Upper lobe of right lung (tissue), 1 donor: ENCODE data around the gene TRA2A. TPM values are rescaled to one million over a fixed set of nuclear protein-coding genes. Genes with fewer than 3 reads are reported as not detected.

Source experiments
- ATAC-seq: fragments of 200-7000 bp; cut with Tn5 transposase; one replicate; pipeline ENCODE4 v1.9.1; 2020; ENCODE audit warnings: mild to moderate bottlenecking, moderate library complexity
- DNase-seq: peaks from one replicate; pipeline ENCODE4 v3.0.0-alpha.2; 2020
- H3K27ac ChIP-seq: fragments of 200-600 bp; one replicate; pipeline ENCODE4 v1.8.0; 2022
- H3K27me3 ChIP-seq: fragments of 200-600 bp; one replicate; pipeline ENCODE4 v1.8.0; 2022; ENCODE audit warnings: mild to moderate bottlenecking
- H3K36me3 ChIP-seq: fragments of 200-600 bp; one replicate; pipeline ENCODE4 v1.8.0; 2022
- H3K4me1 ChIP-seq: fragments of 200-600 bp; one replicate; pipeline ENCODE4 v1.8.0; 2022
- H3K4me3 ChIP-seq: fragments of 200-600 bp; one replicate; pipeline ENCODE4 v1.8.0; 2022; ENCODE audit warnings: mild to moderate bottlenecking
- H3K9me3 ChIP-seq: fragments of 200-600 bp; one replicate; pipeline ENCODE4 v1.8.0; 2022
- intact Hi-C: fragments of 100-400 bp; cut with DNase I; formaldehyde crosslinking; loops from one replicate; pipeline ENCODE4 v1.11.0; 2022
- long read RNA-seq: library from polyadenylated mRNA; unstranded; transcript quantifications from one replicate; pipeline ENCODE4 v2.0.0, GENCODE V29; 2021
- total RNA-seq: library from RNA; stranded (reverse); fragmentation: NEBNext Ultra II Directional; extraction: Animal tissue kit (Norgen Biotek cat#: 25700); gene quantifications from one replicate; pipeline ENCODE4 v1.2.1, GENCODE V29; 2021
- TF ChIP-seq, protein P1 (sequence below): fragments of 200-600 bp; IDR thresholded peaks from one replicate; pipeline ENCODE4 v1.8.0; 2022; ENCODE audit warnings: antibody characterized with exemption
- donor health status: DM: no; HTN: yes; CAD: no; lungs with severe emphysema.

TRA2A gene
- total RNA-seq = 71.6 TPM
- long read RNA-seq, transcript TRA2A-201 (8 exons, 1,845 nt) = major isoform, 24 of 49 reads
- long read RNA-seq, partial matches to known transcripts = 2 of 49 reads
- long read RNA-seq, other reads (novel, unspliced or antisense) = 20 of 49 reads

DNA sequence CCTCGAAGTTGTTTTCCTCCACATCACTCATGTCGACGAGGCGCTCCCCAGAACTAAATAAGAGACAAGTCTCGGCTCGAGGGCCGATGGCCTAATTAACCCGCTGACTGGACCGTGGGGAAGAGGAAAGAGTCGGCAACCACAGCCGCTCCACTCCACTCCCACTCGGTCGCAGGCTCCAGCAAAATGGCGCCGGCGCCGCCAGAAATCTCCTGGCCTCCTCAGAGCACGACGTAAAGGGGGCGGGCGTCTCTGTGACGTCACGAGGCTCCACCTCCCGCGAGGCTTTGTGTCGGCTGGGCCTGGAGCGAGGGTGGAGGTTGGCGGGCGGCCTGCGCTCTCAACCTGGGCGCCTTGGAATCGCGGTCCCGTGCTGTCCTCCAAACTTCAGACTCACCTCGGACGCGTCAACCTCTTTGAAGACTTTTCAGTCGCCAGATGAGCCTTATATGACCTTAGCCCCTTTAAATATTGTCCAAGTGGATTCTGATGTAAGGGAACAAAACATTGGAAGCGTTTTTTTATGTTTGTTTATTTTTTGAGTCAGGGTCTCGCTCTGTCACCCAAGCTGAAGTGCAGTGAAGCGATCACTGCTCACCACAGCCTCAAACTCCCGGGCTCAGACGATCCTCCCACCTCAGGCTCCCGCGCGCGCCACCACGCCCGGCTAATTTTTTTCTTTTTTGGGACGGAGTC is at the start of gene TRA2A:
TSS of gene TRA2A (minus strand) at position 188 of the 696 bp plus-strand sequence. CDS start at position 31, 157 bp downstream.
- intact Hi-C loops = no loop called here
- H3K4me3 ChIP-seq = peak within 1 kb of the TSS; percentile 75

DNA sequence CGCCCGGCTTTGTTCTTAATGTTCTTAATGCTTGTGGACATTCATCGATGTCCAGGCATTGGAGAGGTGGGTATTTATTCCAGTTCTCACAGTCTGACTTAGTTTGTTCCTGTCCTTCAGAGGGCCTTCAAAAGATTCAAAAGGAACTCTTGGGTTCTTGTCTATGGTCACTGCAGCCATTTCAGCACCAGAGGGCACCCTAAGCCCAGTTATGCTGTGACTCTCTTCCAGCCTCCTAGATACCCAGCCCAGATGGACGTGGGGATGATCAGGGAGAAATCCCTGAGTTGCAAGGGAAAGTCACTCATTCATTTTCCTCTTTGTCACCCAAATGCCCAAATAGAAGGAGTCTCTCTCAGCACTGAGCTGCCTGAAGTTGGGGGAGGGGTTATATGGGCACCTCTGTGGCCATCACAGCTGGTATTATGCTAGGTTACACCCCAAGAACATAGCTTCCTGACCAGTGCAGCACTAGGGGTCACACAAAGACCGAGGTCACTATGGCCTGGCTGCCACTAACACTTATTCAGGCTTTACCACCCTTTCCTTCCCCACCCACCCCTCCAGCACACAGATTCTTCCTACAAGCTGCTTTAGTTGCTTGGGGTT is 38.9 kb upstream of the TRA2A start:
- DNase-seq (peak; percentile 75), ATAC-seq (peak; percentile 99)
- Histone ChIP-seq H3K4me1 (no peaks in the 10 kb centered on the region), H3K27ac (no peak overlapping the region), H3K9me3 (no peaks in the 10 kb centered on the region), H3K4me3 (no peak overlapping the region), H3K27me3 (peaks cover 6% of the 10 kb centered on the region), H3K36me3 (no peaks in the 10 kb centered on the region)
- intact Hi-C loops = loop anchor here (5.0 kb wide), 1 partner anchor 142 kb away; the partner anchor contains the start of gene STK31
- TF ChIP-seq, protein P1, sequence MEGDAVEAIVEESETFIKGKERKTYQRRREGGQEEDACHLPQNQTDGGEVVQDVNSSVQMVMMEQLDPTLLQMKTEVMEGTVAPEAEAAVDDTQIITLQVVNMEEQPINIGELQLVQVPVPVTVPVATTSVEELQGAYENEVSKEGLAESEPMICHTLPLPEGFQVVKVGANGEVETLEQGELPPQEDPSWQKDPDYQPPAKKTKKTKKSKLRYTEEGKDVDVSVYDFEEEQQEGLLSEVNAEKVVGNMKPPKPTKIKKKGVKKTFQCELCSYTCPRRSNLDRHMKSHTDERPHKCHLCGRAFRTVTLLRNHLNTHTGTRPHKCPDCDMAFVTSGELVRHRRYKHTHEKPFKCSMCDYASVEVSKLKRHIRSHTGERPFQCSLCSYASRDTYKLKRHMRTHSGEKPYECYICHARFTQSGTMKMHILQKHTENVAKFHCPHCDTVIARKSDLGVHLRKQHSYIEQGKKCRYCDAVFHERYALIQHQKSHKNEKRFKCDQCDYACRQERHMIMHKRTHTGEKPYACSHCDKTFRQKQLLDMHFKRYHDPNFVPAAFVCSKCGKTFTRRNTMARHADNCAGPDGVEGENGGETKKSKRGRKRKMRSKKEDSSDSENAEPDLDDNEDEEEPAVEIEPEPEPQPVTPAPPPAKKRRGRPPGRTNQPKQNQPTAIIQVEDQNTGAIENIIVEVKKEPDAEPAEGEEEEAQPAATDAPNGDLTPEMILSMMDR = peak; percentile 87

More for the DNA sequence above, at the start of gene TRA2A:
- Histone ChIP-seq H3K4me1 (peaks cover 33% of the 10 kb centered on the region), H3K27ac (peak within 1 kb of the TSS; percentile 99), H3K27me3 (no peaks in the 10 kb centered on the region), H3K36me3 (no peaks in the 10 kb centered on the region), H3K9me3 (no peaks in the 10 kb centered on the region)
- ATAC-seq (peak; percentile 97), DNase-seq (peak; percentile 99)
- TF ChIP-seq, protein P1 = no peak

GRCh38 chr7:23558303-23558702 is 26.5 kb upstream of the TRA2A start:
- no peak overlapping the region for H3K27ac ChIP-seq
- no peak for DNase-seq
- ATAC-seq = no peak
- TF ChIP-seq, protein P1 = no peak
- no peaks in the 10 kb centered on the region for H3K27me3 ChIP-seq
- intact Hi-C loops = no loop called here
- H3K9me3 ChIP-seq = no peaks in the 10 kb centered on the region
- no peak overlapping the region for H3K4me3 ChIP-seq
- H3K36me3 ChIP-seq = no peaks in the 10 kb centered on the region
- no peaks in the 10 kb centered on the region for H3K4me1 ChIP-seq

DNA sequence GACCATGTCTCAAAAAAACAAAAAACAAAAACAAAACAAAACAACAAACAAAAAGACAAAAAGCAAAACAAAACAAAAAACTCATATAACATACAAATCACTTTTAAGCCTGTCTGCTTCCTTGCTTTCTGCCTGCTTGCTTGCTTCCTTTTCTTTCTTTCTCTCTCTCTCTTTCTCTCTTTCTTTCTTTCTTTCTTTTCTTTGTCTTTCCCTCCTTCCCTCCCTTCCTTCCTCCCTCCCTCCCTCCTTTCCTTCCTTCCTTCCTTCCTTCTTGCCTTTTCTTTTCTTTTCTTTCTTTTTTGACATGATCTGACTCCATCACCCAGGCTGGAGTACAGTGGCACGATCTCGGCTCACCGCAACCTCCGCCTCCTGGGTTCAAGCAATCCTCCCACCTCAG is 15.9 kb upstream of the TRA2A start:
- Histone ChIP-seq H3K27ac (no peak overlapping the region), H3K4me1 (peaks cover 3% of the 10 kb centered on the region), H3K9me3 (no peaks in the 10 kb centered on the region), H3K36me3 (no peaks in the 10 kb centered on the region), H3K4me3 (no peak overlapping the region), H3K27me3 (no peaks in the 10 kb centered on the region)
- ATAC-seq (no peak), DNase-seq (no peak)
- intact Hi-C loops = no loop called here
- TF ChIP-seq, protein P1 = no peak

- DNase-seq (no peak), ATAC-seq (peak; percentile 97)
- Histone ChIP-seq H3K9me3 (no peaks in the 10 kb centered on the region), H3K36me3 (no peaks in the 10 kb centered on the region), H3K4me1 (peaks cover 3% of the 10 kb centered on the region), H3K27ac (no peak overlapping the region), H3K27me3 (no peaks in the 10 kb centered on the region), H3K4me3 (no peak overlapping the region)
- intact Hi-C loops = no loop called here
- TF ChIP-seq, protein P1 = peak; percentile 97
Observed at GRCh38 chr7:23546897-23547572, 15.3 kb upstream of the TRA2A start.
